SK-N-SH treated with all-trans-retinoic acid at 6 μM for 48 hours (cell line): ENCODE results near the gene OR7G1.

Source experiments
- ATAC-seq: fragments of 200-7000 bp; cut with Tn5 transposase; 3 replicates; pipeline ENCODE4 v1.9.1; 2020; ENCODE audit warnings: mild to moderate bottlenecking, moderate library complexity
- ARNTL ChIP-seq: fragments of 450-650 bp; formaldehyde crosslinking; IDR thresholded peaks from 2 replicates; pipeline ENCODE4 v1.5.0; 2020; ENCODE audit warnings: low read depth, mild to moderate bottlenecking, moderate library complexity, borderline replicate concordance
- BACH2 ChIP-seq: fragments of 250-450 bp; sonication (Bioruptor Pico); IDR thresholded peaks from 2 replicates; pipeline ENCODE4 v1.9.0; 2021; ENCODE audit warnings: mild to moderate bottlenecking, borderline replicate concordance
- CSDC2 ChIP-seq: fragments of 250-450 bp; sonication (Bioruptor Pico); IDR thresholded peaks from 2 replicates; pipeline ENCODE4 v1.5.0; 2020; ENCODE audit warnings: mild to moderate bottlenecking, moderate library complexity
- ESRRG ChIP-seq: fragments of 250-450 bp; sonication (Bioruptor Pico); IDR thresholded peaks from 2 replicates; pipeline ENCODE4 v1.6.1; 2021; ENCODE audit warnings: mild to moderate bottlenecking
- GLIS3 ChIP-seq: fragments of 250-450 bp; sonication (Bioruptor Pico); IDR thresholded peaks from 2 replicates; pipeline ENCODE4 v1.5.0; 2020; ENCODE audit warnings: mild to moderate bottlenecking, moderate library complexity
- ISL1 ChIP-seq: fragments of 250-450 bp; sonication (Bioruptor Pico); IDR thresholded peaks from 2 replicates; pipeline ENCODE4 v2.1.2; 2022; ENCODE audit warnings: mild to moderate bottlenecking, moderate library complexity
- OSR1 ChIP-seq: fragments of 250-450 bp; sonication (Bioruptor Pico); IDR thresholded peaks from 2 replicates; pipeline ENCODE4 v1.8.0; 2022; ENCODE audit warnings: moderate library complexity, mild to moderate bottlenecking, inconsistent platforms
- PPARA ChIP-seq: fragments of 250-450 bp; sonication (Bioruptor Pico); IDR thresholded peaks from 2 replicates; pipeline ENCODE4 v1.5.0; 2020; ENCODE audit warnings: mild to moderate bottlenecking, borderline replicate concordance
- RARB ChIP-seq: fragments of 250-450 bp; sonication (Bioruptor Pico); IDR thresholded peaks from 2 replicates; pipeline ENCODE4 v1.8.0; 2021; ENCODE audit warnings: mild to moderate bottlenecking, moderate library complexity
- SNAI2 ChIP-seq: fragments of 250-450 bp; sonication (Bioruptor Pico); IDR thresholded peaks from 2 replicates; pipeline ENCODE4 v1.5.0; 2020; ENCODE audit warnings: mild to moderate bottlenecking, moderate library complexity
- ZC3H10 ChIP-seq: fragments of 250-450 bp; sonication (Bioruptor Pico); IDR thresholded peaks from 2 replicates; pipeline ENCODE4 v1.5.1; 2021; ENCODE audit warnings: mild to moderate bottlenecking, moderate library complexity
- ZFP3 ChIP-seq: fragments of 250-450 bp; sonication (Bioruptor Pico); IDR thresholded peaks from 2 replicates; pipeline ENCODE4 v1.5.0; 2020; ENCODE audit warnings: mild to moderate bottlenecking, moderate library complexity
- ZFP30 ChIP-seq: fragments of 450-650 bp; formaldehyde crosslinking; IDR thresholded peaks from 2 replicates; pipeline ENCODE4 v1.5.0; 2022; ENCODE audit warnings: mild to moderate bottlenecking, moderate library complexity
- ZNF565 ChIP-seq: fragments of 450-650 bp; formaldehyde crosslinking; conservative IDR thresholded peaks from 2 replicates; pipeline ENCODE4 v1.5.0; 2020; ENCODE audit warnings: low read depth, mild to moderate bottlenecking, moderate library complexity
- ZNF70 ChIP-seq: fragments of 450-650 bp; formaldehyde crosslinking; IDR thresholded peaks from 2 replicates; pipeline ENCODE4 v1.5.0; 2020; ENCODE audit warnings: mild to moderate bottlenecking, moderate library complexity
- ZNF8 ChIP-seq: fragments of 450-650 bp; formaldehyde crosslinking; IDR thresholded peaks from 2 replicates; pipeline ENCODE4 v1.5.0; 2020; ENCODE audit warnings: mild to moderate bottlenecking, moderate library complexity
- TF ChIP-seq, protein P1 (sequence below): fragments of 250-450 bp; sonication (Bioruptor Pico); IDR thresholded peaks from 2 replicates; pipeline ENCODE4 v1.8.0; 2020; ENCODE audit warnings: mild to moderate bottlenecking, moderate library complexity, borderline replicate concordance
- TF ChIP-seq, protein P2 (sequence below): fragments of 250-450 bp; sonication (Bioruptor Pico); IDR thresholded peaks from 2 replicates; pipeline ENCODE4 v1.8.0; 2021; ENCODE audit warnings: low read depth, mild to moderate bottlenecking, moderate library complexity, borderline replicate concordance
- TF ChIP-seq, protein P3 (sequence below): fragments of 250-450 bp; sonication (Bioruptor Pico); IDR thresholded peaks from 2 replicates; pipeline ENCODE4 v1.5.0; 2020; ENCODE audit warnings: mild to moderate bottlenecking, moderate library complexity

The OR7G1 gene

DNA sequence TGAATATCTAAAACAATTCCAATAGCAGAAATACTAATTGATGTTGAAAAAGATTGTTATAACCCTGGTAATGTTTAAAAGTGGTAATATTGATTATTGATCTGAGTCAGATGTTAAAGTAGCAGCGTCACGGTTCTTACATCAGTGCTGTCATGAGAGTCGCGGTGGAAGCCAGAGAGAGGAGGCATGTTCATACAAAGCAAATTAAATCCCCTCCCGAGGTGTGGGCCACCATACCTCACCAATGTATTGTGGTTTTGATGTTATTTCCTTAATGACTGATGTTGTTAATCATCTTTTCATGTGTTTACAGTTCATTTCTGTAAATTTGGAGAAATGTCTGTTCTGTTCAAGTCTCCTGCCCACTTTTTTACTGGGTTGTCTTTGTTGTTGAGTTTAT, 35.8 kb upstream of the OR7G1 start:
- TF ChIP-seq ZNF8 (CRISPR knock-in tag) (no peak), OSR1 (no peak), RARB (CRISPR knock-in tag) (no peak), ZNF70 (CRISPR knock-in tag) (no peak), ZC3H10 (CRISPR knock-in tag) (no peak), ZNF565 (no peak), CSDC2 (no peak), ISL1 (CRISPR knock-in tag) (no peak)
- TF ChIP-seq, protein P1, sequence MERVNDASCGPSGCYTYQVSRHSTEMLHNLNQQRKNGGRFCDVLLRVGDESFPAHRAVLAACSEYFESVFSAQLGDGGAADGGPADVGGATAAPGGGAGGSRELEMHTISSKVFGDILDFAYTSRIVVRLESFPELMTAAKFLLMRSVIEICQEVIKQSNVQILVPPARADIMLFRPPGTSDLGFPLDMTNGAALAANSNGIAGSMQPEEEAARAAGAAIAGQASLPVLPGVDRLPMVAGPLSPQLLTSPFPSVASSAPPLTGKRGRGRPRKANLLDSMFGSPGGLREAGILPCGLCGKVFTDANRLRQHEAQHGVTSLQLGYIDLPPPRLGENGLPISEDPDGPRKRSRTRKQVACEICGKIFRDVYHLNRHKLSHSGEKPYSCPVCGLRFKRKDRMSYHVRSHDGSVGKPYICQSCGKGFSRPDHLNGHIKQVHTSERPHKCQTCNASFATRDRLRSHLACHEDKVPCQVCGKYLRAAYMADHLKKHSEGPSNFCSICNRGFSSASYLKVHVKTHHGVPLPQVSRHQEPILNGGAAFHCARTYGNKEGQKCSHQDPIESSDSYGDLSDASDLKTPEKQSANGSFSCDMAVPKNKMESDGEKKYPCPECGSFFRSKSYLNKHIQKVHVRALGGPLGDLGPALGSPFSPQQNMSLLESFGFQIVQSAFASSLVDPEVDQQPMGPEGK: no peak
- TF ChIP-seq, protein P2, sequence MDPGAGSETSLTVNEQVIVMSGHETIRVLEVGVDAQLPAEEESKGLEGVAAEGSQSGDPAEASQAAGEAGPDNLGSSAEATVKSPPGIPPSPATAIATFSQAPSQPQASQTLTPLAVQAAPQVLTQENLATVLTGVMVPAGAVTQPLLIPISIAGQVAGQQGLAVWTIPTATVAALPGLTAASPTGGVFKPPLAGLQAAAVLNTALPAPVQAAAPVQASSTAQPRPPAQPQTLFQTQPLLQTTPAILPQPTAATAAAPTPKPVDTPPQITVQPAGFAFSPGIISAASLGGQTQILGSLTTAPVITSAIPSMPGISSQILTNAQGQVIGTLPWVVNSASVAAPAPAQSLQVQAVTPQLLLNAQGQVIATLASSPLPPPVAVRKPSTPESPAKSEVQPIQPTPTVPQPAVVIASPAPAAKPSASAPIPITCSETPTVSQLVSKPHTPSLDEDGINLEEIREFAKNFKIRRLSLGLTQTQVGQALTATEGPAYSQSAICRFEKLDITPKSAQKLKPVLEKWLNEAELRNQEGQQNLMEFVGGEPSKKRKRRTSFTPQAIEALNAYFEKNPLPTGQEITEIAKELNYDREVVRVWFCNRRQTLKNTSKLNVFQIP (CRISPR knock-in tag): no peak
- no peak for ATAC-seq

DNA sequence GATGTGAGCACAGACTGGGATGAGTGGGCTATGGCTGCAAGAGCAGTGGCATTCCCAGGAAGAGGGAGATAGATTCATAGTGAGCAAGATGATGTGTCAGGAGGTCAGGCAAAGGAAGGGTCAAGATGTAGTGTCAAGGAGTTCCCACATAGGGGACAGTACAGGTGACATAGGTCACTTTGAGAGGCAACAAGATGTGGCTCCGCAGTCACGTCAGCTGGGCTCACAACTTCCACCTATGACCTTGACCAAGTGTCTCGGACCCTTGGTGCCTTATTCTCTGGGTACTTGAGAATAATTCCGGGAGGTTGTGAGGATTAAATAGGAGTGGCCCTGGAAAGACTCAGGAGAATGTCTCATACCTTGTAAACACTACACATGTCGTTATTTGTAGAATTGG, 35.1 kb upstream of the OR7G1 start:
- no peak for ATAC-seq
- no peak for TF ChIP-seq ZNF70 (CRISPR knock-in tag)
- TF ChIP-seq, protein P3, sequence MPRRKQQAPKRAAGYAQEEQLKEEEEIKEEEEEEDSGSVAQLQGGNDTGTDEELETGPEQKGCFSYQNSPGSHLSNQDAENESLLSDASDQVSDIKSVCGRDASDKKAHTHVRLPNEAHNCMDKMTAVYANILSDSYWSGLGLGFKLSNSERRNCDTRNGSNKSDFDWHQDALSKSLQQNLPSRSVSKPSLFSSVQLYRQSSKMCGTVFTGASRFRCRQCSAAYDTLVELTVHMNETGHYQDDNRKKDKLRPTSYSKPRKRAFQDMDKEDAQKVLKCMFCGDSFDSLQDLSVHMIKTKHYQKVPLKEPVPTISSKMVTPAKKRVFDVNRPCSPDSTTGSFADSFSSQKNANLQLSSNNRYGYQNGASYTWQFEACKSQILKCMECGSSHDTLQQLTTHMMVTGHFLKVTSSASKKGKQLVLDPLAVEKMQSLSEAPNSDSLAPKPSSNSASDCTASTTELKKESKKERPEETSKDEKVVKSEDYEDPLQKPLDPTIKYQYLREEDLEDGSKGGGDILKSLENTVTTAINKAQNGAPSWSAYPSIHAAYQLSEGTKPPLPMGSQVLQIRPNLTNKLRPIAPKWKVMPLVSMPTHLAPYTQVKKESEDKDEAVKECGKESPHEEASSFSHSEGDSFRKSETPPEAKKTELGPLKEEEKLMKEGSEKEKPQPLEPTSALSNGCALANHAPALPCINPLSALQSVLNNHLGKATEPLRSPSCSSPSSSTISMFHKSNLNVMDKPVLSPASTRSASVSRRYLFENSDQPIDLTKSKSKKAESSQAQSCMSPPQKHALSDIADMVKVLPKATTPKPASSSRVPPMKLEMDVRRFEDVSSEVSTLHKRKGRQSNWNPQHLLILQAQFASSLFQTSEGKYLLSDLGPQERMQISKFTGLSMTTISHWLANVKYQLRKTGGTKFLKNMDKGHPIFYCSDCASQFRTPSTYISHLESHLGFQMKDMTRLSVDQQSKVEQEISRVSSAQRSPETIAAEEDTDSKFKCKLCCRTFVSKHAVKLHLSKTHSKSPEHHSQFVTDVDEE (CRISPR knock-in tag): no peak
- no peak for TF ChIP-seq CSDC2
- no peak for TF ChIP-seq RARB (CRISPR knock-in tag)
- no peak for TF ChIP-seq ZNF8 (CRISPR knock-in tag)
- TF ChIP-seq ZFP3 (CRISPR knock-in tag): no peak
- TF ChIP-seq BACH2 (CRISPR knock-in tag): no peak
- no peak for TF ChIP-seq ZNF565
- no peak for TF ChIP-seq PPARA (CRISPR knock-in tag)
- no peak for TF ChIP-seq ZC3H10 (CRISPR knock-in tag)
- no peak for TF ChIP-seq ARNTL
- TF ChIP-seq ZFP30 (CRISPR knock-in tag): no peak
- TF ChIP-seq SNAI2 (CRISPR knock-in tag): no peak

DNA sequence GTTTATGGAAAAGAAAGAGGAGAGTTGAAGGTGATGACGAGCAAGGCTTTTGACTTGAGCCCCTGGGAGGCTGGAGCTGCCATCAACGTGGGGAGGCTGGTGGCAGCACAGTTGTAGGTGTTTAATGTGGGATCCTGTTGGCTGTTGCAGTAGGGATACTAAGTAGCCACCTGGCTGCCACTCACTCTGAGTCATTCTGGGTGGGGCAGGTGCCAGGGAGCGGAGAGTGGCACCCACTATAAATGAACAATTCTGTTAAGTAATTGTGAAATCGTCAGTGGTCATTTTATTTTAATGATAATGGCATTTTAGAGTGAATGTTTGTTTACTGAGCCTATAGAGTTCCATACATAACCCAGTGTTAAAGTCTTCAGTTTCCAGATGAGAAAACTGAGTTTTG, 34.4 kb upstream of the OR7G1 start:
- ATAC-seq: no peak

More for the DNA sequence above, 34.4 kb upstream of the OR7G1 start:
- no peak for TF ChIP-seq PPARA (CRISPR knock-in tag)
- no peak for TF ChIP-seq ESRRG (CRISPR knock-in tag)
- TF ChIP-seq ZFP30 (CRISPR knock-in tag): no peak
- TF ChIP-seq, protein P3 (CRISPR knock-in tag): no peak
- TF ChIP-seq ZNF70 (CRISPR knock-in tag): no peak
- no peak for TF ChIP-seq BACH2 (CRISPR knock-in tag)
- no peak for TF ChIP-seq RARB (CRISPR knock-in tag)
- no peak for TF ChIP-seq SNAI2 (CRISPR knock-in tag)
- TF ChIP-seq, protein P1: no peak
- no peak for TF ChIP-seq ARNTL
- TF ChIP-seq GLIS3: no peak
